ENCODE results near the gene DEFB112.

Gene DEFB112

GRCh38 chr6:50089911-50090310 is 40.2 kb upstream of the DEFB112 start:
- FAIRE-seq (no peak), DNase-seq (ENCODE audit: insufficient read length, low spot score) (no peak)
- no peak for TF ChIP-seq CTCF (IDR thresholded peaks at IDR 0.05; ENCODE audit: insufficient read depth, missing control alignments)

- no peak for TF ChIP-seq CTCF (IDR thresholded peaks at IDR 0.05; ENCODE audit: insufficient read depth, missing control alignments)
- no peak for DNase-seq (ENCODE audit: insufficient read length, low spot score)
- no peak for FAIRE-seq
Measured at GRCh38 chr6:50087231-50087954, 37.7 kb upstream of the DEFB112 start.

- FAIRE-seq = no peak
Measured at GRCh38 chr6:50077385-50077784, 27.7 kb upstream of the DEFB112 start.

GRCh38 chr6:50076431-50076830 is 26.7 kb upstream of the DEFB112 start:
- FAIRE-seq = no peak

More at GRCh38 chr6:50077385-50077784, 27.7 kb upstream of the DEFB112 start:
- no peak for DNase-seq (ENCODE audit: insufficient read length, low spot score)
- no peak for TF ChIP-seq CTCF (IDR thresholded peaks at IDR 0.05; ENCODE audit: insufficient read depth, missing control alignments)

GRCh38 chr6:50071921-50072320 is 22.2 kb upstream of the DEFB112 start:
- no peak for FAIRE-seq
- TF ChIP-seq CTCF (IDR thresholded peaks at IDR 0.05; ENCODE audit: insufficient read depth, missing control alignments) = no peak
- DNase-seq (ENCODE audit: insufficient read length, low spot score) = no peak

More at GRCh38 chr6:50076431-50076830, 26.7 kb upstream of the DEFB112 start:
- TF ChIP-seq CTCF (IDR thresholded peaks at IDR 0.05; ENCODE audit: insufficient read depth, missing control alignments) = no peak
- no peak for DNase-seq (ENCODE audit: insufficient read length, low spot score)

- no peak for FAIRE-seq
- no peak for DNase-seq (ENCODE audit: insufficient read length, low spot score)
- TF ChIP-seq CTCF (IDR thresholded peaks at IDR 0.05; ENCODE audit: insufficient read depth, missing control alignments) = no peak
Measured at GRCh38 chr6:50070101-50070500, 20.4 kb upstream of the DEFB112 start.

GRCh38 chr6:50062051-50062450 is 12.3 kb upstream of the DEFB112 start:
- DNase-seq (ENCODE audit: insufficient read length, low spot score) = no peak
- TF ChIP-seq CTCF (IDR thresholded peaks at IDR 0.05; ENCODE audit: insufficient read depth, missing control alignments) = peak; percentile 46
- no peak for FAIRE-seq

Data from D721Med (cell line).